ENCODE results near the gene ADAMTSL3.
"Not testable (repeated sequence)": the region's sequence is repeated elsewhere in the genome, so short reads cannot be mapped to it uniquely, and the experiment has no call there.

ADAMTSL3 gene

GRCh38 chr15:83695901-83696425, 42.0 kb downstream of the ADAMTSL3 start:
- DNase-seq (ENCODE audit: insufficient read length, low spot score) (no peak), FAIRE-seq (no peak)

GRCh38 chr15:83697716-83698115, 43.8 kb downstream of the ADAMTSL3 start:
- FAIRE-seq = no peak
- DNase-seq (ENCODE audit: insufficient read length, low spot score) = no peak

GRCh38 chr15:83698294-83698693, 44.4 kb downstream of the ADAMTSL3 start:
- DNase-seq (ENCODE audit: insufficient read length, low spot score) (no peak), FAIRE-seq (no peak)

GRCh38 chr15:83699028-83699427, 45.1 kb downstream of the ADAMTSL3 start:
- FAIRE-seq (no peak), DNase-seq (ENCODE audit: insufficient read length, low spot score) (no peak)

- no peak for FAIRE-seq
- no peak for DNase-seq (ENCODE audit: insufficient read length, low spot score)
Observed at GRCh38 chr15:83700082-83700481, 46.2 kb downstream of the ADAMTSL3 start.

- DNase-seq (ENCODE audit: insufficient read length, low spot score); FAIRE-seq: not testable (repeated sequence)
Observed at GRCh38 chr15:83702314-83702713, 48.4 kb downstream of the ADAMTSL3 start.

GRCh38 chr15:83708328-83708727, 54.4 kb downstream of the ADAMTSL3 start:
- FAIRE-seq (no peak), DNase-seq (ENCODE audit: insufficient read length, low spot score) (no peak)

GRCh38 chr15:83709241-83709640, 55.3 kb downstream of the ADAMTSL3 start:
- FAIRE-seq = no peak
- DNase-seq (ENCODE audit: insufficient read length, low spot score) = no peak

- FAIRE-seq = no peak
Observed at GRCh38 chr15:83709811-83710210, 55.9 kb downstream of the ADAMTSL3 start.

GRCh38 chr15:83710452-83710851, 56.5 kb downstream of the ADAMTSL3 start:
- FAIRE-seq (no peak), DNase-seq (ENCODE audit: insufficient read length, low spot score) (no peak)

More at GRCh38 chr15:83709811-83710210, 55.9 kb downstream of the ADAMTSL3 start:
- DNase-seq (ENCODE audit: insufficient read length, low spot score) = no peak

- DNase-seq (ENCODE audit: insufficient read length, low spot score) (no peak), FAIRE-seq (no peak)
Observed at GRCh38 chr15:83711236-83711635, 57.3 kb downstream of the ADAMTSL3 start.

GRCh38 chr15:83713242-83713641, 59.3 kb downstream of the ADAMTSL3 start:
- no peak for FAIRE-seq

GRCh38 chr15:83714939-83715628, 61.2 kb downstream of the ADAMTSL3 start:
- FAIRE-seq = no peak
- DNase-seq (ENCODE audit: insufficient read length, low spot score) = no peak

More at GRCh38 chr15:83713242-83713641, 59.3 kb downstream of the ADAMTSL3 start:
- DNase-seq (ENCODE audit: insufficient read length, low spot score) = no peak

- DNase-seq (ENCODE audit: insufficient read length, low spot score) (no peak), FAIRE-seq (no peak)
Observed at GRCh38 chr15:83716605-83717004, 62.7 kb downstream of the ADAMTSL3 start.

GRCh38 chr15:83717010-83717409, 63.1 kb downstream of the ADAMTSL3 start:
- DNase-seq (ENCODE audit: insufficient read length, low spot score) (no peak), FAIRE-seq (no peak)

GRCh38 chr15:83720468-83720867, 66.5 kb downstream of the ADAMTSL3 start:
- FAIRE-seq (no peak), DNase-seq (ENCODE audit: insufficient read length, low spot score) (no peak)

GRCh38 chr15:83721031-83721430, 67.1 kb downstream of the ADAMTSL3 start:
- FAIRE-seq (no peak), DNase-seq (ENCODE audit: insufficient read length, low spot score) (no peak)

GRCh38 chr15:83721981-83722380, 68.1 kb downstream of the ADAMTSL3 start:
- no peak for FAIRE-seq
- DNase-seq (ENCODE audit: insufficient read length, low spot score) = no peak

- FAIRE-seq = no peak
- DNase-seq (ENCODE audit: insufficient read length, low spot score) = no peak
Observed at GRCh38 chr15:83723216-83723615, 69.3 kb downstream of the ADAMTSL3 start.

- FAIRE-seq (no peak), DNase-seq (ENCODE audit: insufficient read length, low spot score) (no peak)
Observed at GRCh38 chr15:83732196-83732595, 78.3 kb downstream of the ADAMTSL3 start.

- no peak for DNase-seq (ENCODE audit: insufficient read length, low spot score)
- no peak for FAIRE-seq
Observed at GRCh38 chr15:83732770-83733169, 78.8 kb downstream of the ADAMTSL3 start.

GRCh38 chr15:83733206-83733605, 79.3 kb downstream of the ADAMTSL3 start:
- DNase-seq (ENCODE audit: insufficient read length, low spot score) (no peak), FAIRE-seq (no peak)

GRCh38 chr15:83733691-83734090, 79.8 kb downstream of the ADAMTSL3 start:
- DNase-seq (ENCODE audit: insufficient read length, low spot score) (no peak), FAIRE-seq (no peak)
